Hepatocyte (in vitro differentiated cells): ENCODE results near the gene CCT4. TPM values are rescaled to one million over a fixed set of nuclear protein-coding genes. Genes with fewer than 3 reads are reported as not detected.

Source experiments
- DNase-seq: peaks from one replicate; pipeline ENCODE4 v3.0.0-alpha.2; 2016; ENCODE audit warnings: low spot score
- H2AFZ ChIP-seq: fragments of 200-600 bp; sonication (generic); 2 replicates; pipeline ENCODE4 v1.6.0; 2016; ENCODE audit warnings: antibody characterized with exemption, mild to moderate bottlenecking
- H3K27ac ChIP-seq: fragments of 200-600 bp; sonication (generic); 2 replicates; pipeline ENCODE4 v1.5.1; 2016; ENCODE audit warnings: mild to moderate bottlenecking
- H3K27me3 ChIP-seq: fragments of 200-600 bp; sonication (generic); 2 replicates; pipeline ENCODE4 v1.6.1; 2016
- H3K36me3 ChIP-seq: fragments of 200-600 bp; sonication (generic); replicated peaks from 2 replicates; pipeline ENCODE4 v1.5.1; 2016; ENCODE audit warnings: low read depth; ENCODE audit not compliant: insufficient read depth
- H3K4me1 ChIP-seq: fragments of 200-600 bp; sonication (generic); 2 replicates; pipeline ENCODE4 v1.5.1; 2016; ENCODE audit warnings: mild to moderate bottlenecking, moderate library complexity; ENCODE audit not compliant: insufficient read depth
- H3K4me2 ChIP-seq: fragments of 200-600 bp; sonication (generic); 2 replicates; pipeline ENCODE4 v1.6.0; 2016
- H3K4me3 ChIP-seq: fragments of 200-600 bp; sonication (generic); 2 replicates; pipeline ENCODE4 v1.5.1; 2016; ENCODE audit warnings: mild to moderate bottlenecking
- H3K79me2 ChIP-seq: fragments of 200-600 bp; sonication (generic); 2 replicates; pipeline ENCODE4 v1.6.0; 2017; ENCODE audit warnings: mild to moderate bottlenecking
- H3K9me2 ChIP-seq: fragments of 200-600 bp; sonication (generic); replicated peaks from 2 replicates; pipeline ENCODE4 v1.6.0; 2017; ENCODE audit warnings: mild to moderate bottlenecking; ENCODE audit not compliant: insufficient read depth
- H3K9me3 ChIP-seq: fragments of 200-600 bp; sonication (generic); 2 replicates; pipeline ENCODE4 v1.5.1; 2016; ENCODE audit warnings: low read depth, mild to moderate bottlenecking
- H4K20me1 ChIP-seq: fragments of 200-600 bp; sonication (generic); 2 replicates; pipeline ENCODE4 v1.6.0; 2016; ENCODE audit warnings: mild to moderate bottlenecking; ENCODE audit not compliant: insufficient read depth, poor library complexity, severe bottlenecking
- EZH2 ChIP-seq: fragments of 200-600 bp; sonication (generic); IDR thresholded peaks from 2 replicates; pipeline ENCODE4 v1.6.1; 2016; ENCODE audit warnings: antibody characterized with exemption, mild to moderate bottlenecking, borderline replicate concordance
- EZH2phosphoT487 ChIP-seq: fragments of 200-600 bp; sonication (generic); IDR thresholded peaks from one replicate; pipeline ENCODE4 v1.6.1; 2018; ENCODE audit warnings: antibody characterized with exemption, mild to moderate bottlenecking, low read depth, moderate library complexity; ENCODE audit not compliant: unreplicated experiment, severe bottlenecking
- WGBS: methylation state at CpG from one replicate; pipeline ENCODE4 v1.1.6; 2016; ENCODE audit warnings: low lambda C conversion rate; ENCODE audit errors: missing lambda C conversion rate; 5-methylcytosine and 5-hydroxymethylcytosine counted together
- polyA plus RNA-seq: library from polyadenylated mRNA; unstranded; fragments of >200 nt; fragmentation: Nextera tagmentation; extraction: Ambion mirVana; gene quantifications from 2 replicates; pipeline ENCODE4 v1.2.1, GENCODE V29; 2016
- total RNA-seq: library from RNA; depleted of rRNA; stranded (reverse); fragments of >200 nt; gene quantifications from 2 replicates; pipeline ENCODE4 v1.2.3, GENCODE V29; 2014
- TF ChIP-seq, protein P1 (sequence below): fragments of 200-600 bp; sonication (generic); IDR thresholded peaks from 2 replicates; pipeline ENCODE4 v1.5.1; 2016; ENCODE audit warnings: antibody characterized with exemption, mild to moderate bottlenecking; ENCODE audit not compliant: poor library complexity

The CCT4 gene
- total and polyA plus RNA-seq, 2 experiments from 2014 or later, result 84.3 to 107 TPM

- WGBS, result 99% methylated on average over 3 of the region's 3 CpGs
- H3K27ac ChIP-seq, result no peak overlapping the region
Observed at GRCh38 chr2:61841286-61841685, 47.2 kb downstream of the CCT4 start.

GRCh38 chr2:61834893-61835292 lies 53.6 kb downstream of the CCT4 start:
- H2AFZ ChIP-seq, result no peak overlapping the region
- no peak overlapping the region for H3K4me2 ChIP-seq
- TF ChIP-seq, protein P1, sequence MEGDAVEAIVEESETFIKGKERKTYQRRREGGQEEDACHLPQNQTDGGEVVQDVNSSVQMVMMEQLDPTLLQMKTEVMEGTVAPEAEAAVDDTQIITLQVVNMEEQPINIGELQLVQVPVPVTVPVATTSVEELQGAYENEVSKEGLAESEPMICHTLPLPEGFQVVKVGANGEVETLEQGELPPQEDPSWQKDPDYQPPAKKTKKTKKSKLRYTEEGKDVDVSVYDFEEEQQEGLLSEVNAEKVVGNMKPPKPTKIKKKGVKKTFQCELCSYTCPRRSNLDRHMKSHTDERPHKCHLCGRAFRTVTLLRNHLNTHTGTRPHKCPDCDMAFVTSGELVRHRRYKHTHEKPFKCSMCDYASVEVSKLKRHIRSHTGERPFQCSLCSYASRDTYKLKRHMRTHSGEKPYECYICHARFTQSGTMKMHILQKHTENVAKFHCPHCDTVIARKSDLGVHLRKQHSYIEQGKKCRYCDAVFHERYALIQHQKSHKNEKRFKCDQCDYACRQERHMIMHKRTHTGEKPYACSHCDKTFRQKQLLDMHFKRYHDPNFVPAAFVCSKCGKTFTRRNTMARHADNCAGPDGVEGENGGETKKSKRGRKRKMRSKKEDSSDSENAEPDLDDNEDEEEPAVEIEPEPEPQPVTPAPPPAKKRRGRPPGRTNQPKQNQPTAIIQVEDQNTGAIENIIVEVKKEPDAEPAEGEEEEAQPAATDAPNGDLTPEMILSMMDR, result no peak
- TF ChIP-seq EZH2 (no peak), EZH2phosphoT487 (no peak)
- H3K27me3 ChIP-seq, result no peaks in the 10 kb centered on the region
- H3K27ac ChIP-seq, result no peak overlapping the region
- no peak overlapping the region for H3K4me3 ChIP-seq
- no peaks in the 10 kb centered on the region for H3K9me3 ChIP-seq
- H4K20me1 ChIP-seq, result no peaks in the 10 kb centered on the region
- no peak for DNase-seq
- no peaks in the 10 kb centered on the region for H3K79me2 ChIP-seq
- no peaks in the 10 kb centered on the region for H3K9me2 ChIP-seq
- H3K36me3 ChIP-seq, result no peaks in the 10 kb centered on the region
- H3K4me1 ChIP-seq, result no peaks in the 10 kb centered on the region
- WGBS, result 100% methylated on average over 1 of the region's 1 CpG

More at GRCh38 chr2:61841286-61841685, 47.2 kb downstream of the CCT4 start:
- no peak for DNase-seq
- Histone ChIP-seq H3K9me2 (no peaks in the 10 kb centered on the region), H3K36me3 (no peaks in the 10 kb centered on the region), H3K4me2 (no peak overlapping the region), H3K79me2 (no peaks in the 10 kb centered on the region), H2AFZ (no peak overlapping the region), H3K27me3 (no peaks in the 10 kb centered on the region), H3K4me1 (no peaks in the 10 kb centered on the region), H4K20me1 (no peaks in the 10 kb centered on the region), H3K4me3 (no peak overlapping the region), H3K9me3 (no peaks in the 10 kb centered on the region)
- TF ChIP-seq EZH2phosphoT487, result no peak
- TF ChIP-seq EZH2, result no peak
- TF ChIP-seq, protein P1, result no peak

- Histone ChIP-seq H3K27me3 (no peaks in the 10 kb centered on the region), H3K79me2 (no peaks in the 10 kb centered on the region), H4K20me1 (no peaks in the 10 kb centered on the region), H3K9me2 (no peaks in the 10 kb centered on the region), H3K4me1 (no peaks in the 10 kb centered on the region), H3K27ac (no peak overlapping the region), H2AFZ (no peak overlapping the region), H3K36me3 (no peaks in the 10 kb centered on the region), H3K4me2 (no peak overlapping the region), H3K4me3 (no peak overlapping the region), H3K9me3 (no peaks in the 10 kb centered on the region)
- no peak for DNase-seq
- TF ChIP-seq, protein P1, result no peak
- no peak for TF ChIP-seq EZH2
- no peak for TF ChIP-seq EZH2phosphoT487
- 97% methylated on average over 1 of the region's 1 CpG for WGBS
Observed at GRCh38 chr2:61833971-61834370, 54.5 kb downstream of the CCT4 start.
